Measurements from ENCODE around the gene NSUN6. TPM values are rescaled to one million over a fixed set of nuclear protein-coding genes. Genes with fewer than 3 reads are reported as not detected.

The NSUN6 gene
- total RNA-seq, 1 donor from 2014 or later, result 3.7 TPM

- DNase-seq (ENCODE audit: extremely low read depth, low read depth, low spot score), result no peak
Observed at GRCh38 chr10:18505456-18506118, 145.8 kb downstream of the NSUN6 start.

DNA sequence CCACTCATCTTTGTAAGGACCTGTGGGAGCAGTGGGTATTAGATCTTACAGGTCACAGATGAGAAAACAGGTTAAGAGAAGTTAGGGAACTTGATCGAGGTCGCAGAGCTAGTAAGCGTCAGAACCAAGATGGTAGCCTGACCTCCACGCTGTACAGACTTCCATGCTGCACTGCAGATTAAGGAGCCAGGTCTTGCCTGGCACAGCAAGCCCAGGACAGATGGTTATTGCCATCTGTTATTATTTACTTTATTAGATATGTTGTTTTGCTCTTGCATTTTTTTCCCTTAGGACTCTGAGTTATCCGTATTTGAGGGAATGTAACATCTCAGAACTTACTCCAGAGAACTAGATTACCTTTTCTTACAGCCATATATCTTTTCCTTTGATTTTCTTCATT, 147.2 kb downstream of the NSUN6 start:
- DNase-seq (ENCODE audit: extremely low read depth, low read depth, low spot score), result no peak

DNA sequence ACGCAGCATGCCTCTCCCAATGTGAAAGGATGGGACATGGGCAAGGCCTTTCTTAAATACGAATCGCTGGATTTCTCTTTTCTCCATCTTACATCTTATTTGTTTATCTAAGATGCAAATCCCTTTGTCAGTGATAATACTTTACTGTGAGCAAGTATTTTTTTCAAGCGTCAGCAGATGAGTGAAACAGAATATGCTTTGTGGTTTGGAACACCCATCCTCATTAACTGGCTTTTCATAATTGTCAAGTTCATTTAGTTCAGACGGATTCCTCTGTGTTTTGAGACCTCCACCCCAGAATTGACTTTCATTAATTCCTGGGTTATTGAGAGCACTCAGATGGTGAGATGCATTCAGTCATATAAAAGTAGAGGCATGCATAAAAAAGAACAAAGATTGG, 149.8 kb downstream of the NSUN6 start:
- no peak for DNase-seq (ENCODE audit: extremely low read depth, low read depth, low spot score)

DNA sequence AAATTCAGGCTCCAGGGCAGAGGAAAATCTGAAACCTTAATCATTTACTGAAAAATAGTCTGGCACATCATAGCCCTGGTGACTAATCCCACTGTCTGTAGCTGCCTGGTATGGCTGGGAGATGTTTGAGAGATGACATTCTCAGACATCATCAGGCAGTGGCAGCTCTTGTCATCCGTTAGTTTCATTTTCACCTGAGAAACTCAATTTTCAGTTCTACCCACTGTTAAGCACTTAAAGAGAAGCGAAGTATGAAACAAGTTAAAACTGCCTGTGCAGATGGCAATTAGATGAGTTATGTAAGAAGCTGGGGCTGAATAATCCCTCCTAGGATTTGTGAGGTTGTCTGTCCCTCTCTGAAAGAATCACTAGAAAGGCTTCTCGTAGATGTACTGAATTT, 150.2 kb downstream of the NSUN6 start:
- DNase-seq (ENCODE audit: extremely low read depth, low read depth, low spot score), result no peak

GRCh38 chr10:18500576-18500975, 150.8 kb downstream of the NSUN6 start:
- DNase-seq (ENCODE audit: extremely low read depth, low read depth, low spot score), result no peak

DNA sequence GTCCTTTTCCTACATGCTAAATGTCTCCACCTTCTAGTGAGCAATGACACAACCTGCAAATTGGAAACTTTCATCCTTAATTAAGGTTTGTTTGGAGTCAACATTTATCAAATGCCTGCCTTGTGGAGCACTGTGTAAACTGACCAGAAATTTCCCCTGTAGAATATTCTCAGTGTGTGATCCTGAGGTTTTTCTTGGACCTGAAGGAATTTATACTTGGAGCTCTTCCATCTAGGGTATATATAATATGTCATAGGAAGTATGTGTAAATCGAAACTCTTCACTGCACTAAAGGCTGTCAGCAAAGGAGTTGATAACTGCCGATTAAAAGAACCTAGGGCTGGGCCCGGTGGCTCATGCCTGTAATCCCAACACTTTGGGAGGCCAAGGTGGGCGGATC, 152.4 kb downstream of the NSUN6 start:
- DNase-seq (ENCODE audit: extremely low read depth, low read depth, low spot score), result no peak

GRCh38 chr10:18497806-18498369, 153.5 kb downstream of the NSUN6 start:
- no peak for DNase-seq (ENCODE audit: extremely low read depth, low read depth, low spot score)

Other genes with a start within 250 kb of the NSUN6 start
- 13.7 and 20.9 TPM in 2 replicates for gene ARL5B, start 7.8 kb upstream of the NSUN6 start, total RNA-seq